GM21619 (cell line): ENCODE data around the gene RAMAC.
"Not testable (repeated sequence)": the region's sequence is repeated elsewhere in the genome, so short reads cannot be mapped to it uniquely, and the experiment has no call there.

Experiments used
- ATAC-seq: cut with Tn5 transposase; IDR thresholded peaks from one replicate; pipeline ENCODE4 v1.9.1; 2021; ENCODE audit not compliant: unreplicated experiment

The RAMAC gene

DNA sequence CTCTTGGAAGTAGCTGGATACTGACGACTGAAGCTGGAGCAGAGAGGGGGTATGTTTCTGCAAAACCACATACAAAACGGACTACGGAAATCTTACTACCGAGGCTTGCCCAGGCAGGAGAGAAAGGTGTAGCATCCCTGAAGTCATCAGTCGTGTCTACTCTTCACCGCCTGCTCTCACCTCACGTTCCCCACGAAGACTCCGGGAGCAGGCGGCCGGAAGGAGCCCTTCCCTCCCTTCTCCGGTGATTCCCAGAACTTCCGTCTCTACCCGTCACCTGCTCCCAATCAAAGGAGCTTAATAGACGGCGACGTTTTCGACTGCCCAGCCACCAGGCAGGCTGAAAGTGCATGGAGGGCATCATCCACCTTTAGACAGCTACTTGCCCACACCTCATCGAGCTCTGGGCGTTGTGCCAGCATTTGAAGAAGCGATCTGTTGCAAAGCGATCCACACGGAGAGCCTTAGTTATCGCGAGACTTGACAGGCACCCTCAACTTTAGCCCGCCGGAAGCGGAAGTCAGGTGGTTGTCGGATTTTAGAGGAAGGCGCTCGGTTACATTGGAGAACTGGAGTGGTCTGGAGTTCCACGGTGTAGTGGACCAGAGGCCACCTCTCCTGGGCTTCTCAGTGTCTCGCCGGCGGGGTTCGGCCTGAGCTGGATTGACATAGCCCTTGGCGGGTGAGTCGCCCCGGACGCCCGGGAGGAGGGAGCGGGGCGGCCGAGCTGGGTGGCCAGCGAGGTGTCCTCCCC, at the start of gene RAMAC:
TSS of gene RAMAC (plus strand) at position 523 of the 754 bp plus-strand sequence. CDS start 2,809 bp downstream, outside the sequence.
- peak; percentile 94 for ATAC-seq

DNA sequence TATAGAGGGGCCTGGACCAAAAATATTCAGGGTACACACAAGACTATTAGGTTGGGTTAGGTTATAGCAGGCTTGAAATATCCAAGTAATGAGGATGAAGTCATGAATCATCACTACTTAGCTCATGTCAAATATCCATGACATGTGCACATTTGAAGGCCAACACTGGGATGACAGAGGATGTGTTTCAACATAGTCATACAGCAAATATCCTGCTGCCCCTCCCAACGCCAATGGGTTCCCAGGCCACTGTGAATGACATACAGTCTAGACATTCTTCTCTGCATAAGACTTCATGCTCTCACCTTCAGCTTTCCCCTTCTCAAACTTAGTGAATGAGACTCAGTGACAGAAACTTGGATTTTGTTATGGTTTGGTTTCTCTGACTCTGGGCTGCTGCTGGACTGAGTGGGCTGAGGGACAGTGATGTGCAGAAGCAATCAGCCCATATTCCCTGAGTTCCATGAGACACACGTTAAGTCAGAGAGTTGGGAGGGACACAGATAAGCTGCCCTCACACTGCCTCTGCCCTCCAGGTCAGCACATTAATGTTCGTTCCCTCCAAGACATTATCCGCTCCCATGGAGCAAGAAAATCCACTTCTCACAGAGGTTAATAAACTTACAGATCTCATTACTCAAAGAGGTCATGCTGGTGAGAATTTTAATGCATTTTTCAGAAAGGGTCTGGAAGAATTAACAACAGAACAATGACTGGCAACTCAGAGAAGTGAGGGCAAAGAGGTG, 48.9 kb upstream of the RAMAC start:
- no peak for ATAC-seq

DNA sequence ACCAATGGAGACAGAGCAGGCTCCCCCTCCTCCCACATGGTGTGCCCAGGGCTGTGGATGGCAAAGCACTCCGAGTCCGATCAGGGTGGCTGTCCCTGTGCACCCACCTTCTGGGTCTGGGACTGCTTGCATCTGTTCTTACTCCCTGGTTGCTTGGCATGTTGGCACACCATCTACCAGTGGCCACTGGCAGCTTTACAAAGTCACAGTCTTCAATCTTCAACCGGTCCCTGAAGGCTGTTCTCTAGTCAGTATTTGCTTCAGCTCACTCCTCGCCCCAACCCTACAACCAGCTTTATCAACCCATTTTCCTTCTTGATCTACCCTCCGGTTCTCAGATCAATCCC, 48.3 kb upstream of the RAMAC start:
- ATAC-seq = no peak

- ATAC-seq = not testable (repeated sequence)
These were observed 46.3 kb upstream of the RAMAC start for GRCh38 chr15:82939678-82940077.

DNA sequence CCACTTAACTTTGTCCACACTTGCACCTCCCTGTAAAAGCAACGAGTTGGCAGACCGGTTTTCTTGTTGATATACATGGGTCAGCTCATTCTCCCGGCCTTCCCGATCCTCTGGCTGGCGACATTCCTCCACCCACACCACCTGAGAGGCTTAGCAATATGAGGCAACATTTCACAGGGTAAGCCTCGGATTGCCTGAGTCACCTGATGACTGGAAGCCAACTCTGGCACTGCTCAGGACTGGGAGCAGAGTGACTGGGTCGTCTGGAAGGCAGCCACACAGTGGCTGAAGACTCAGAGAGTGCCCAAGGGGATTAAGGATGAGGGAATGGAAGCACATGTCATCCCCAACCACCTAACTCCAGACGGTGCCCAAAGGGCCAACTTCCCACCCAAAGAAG, 43.3 kb upstream of the RAMAC start:
- no peak for ATAC-seq

DNA sequence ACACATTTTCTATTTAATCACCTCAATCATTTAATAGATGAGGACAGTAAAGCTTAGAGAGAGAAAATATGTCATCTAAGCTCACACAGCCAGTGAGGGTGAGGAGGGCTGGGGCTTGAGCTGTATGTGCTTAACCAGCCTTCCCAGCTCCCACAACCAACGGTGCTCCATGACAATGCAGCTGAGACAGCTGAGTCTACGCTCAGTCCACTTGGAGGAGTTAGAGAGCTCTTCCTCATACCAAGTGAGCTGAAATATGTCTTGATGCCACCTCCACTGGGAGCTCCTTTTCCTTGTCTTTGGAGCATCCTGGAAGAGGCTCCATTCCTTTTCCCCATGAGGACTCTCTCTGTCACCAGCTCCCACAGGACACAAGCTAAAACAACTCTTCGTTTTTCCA, 42.8 kb upstream of the RAMAC start:
- no peak for ATAC-seq

- ATAC-seq = no peak
These were observed 42.0 kb upstream of the RAMAC start for GRCh38 chr15:82944056-82944455.

- no peak for ATAC-seq
These were observed 41.2 kb upstream of the RAMAC start for GRCh38 chr15:82944821-82945220.

DNA sequence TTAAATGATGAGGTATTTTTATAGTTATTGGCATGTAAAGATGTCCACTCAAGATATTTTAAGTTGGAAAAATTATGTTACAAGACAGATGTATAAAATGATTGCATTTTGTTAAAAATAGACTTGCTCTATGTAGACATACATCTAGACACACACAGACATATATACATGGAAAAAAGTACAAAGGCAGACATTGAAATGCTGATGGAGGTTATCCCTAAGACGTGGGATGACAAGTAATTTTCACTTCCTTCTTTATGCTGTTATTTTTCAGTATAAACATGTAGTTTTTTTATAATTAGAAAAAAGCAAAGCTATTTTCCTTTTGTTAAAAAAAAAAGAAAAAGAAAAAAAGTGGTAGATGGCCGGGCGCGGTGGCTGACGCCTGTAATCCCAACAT, 40.7 kb upstream of the RAMAC start:
- ATAC-seq = no peak

- no peak for ATAC-seq
These were observed 39.8 kb upstream of the RAMAC start for GRCh38 chr15:82946155-82946701.

GRCh38 chr15:82950295-82950694, 35.7 kb upstream of the RAMAC start:
- ATAC-seq = no peak

DNA sequence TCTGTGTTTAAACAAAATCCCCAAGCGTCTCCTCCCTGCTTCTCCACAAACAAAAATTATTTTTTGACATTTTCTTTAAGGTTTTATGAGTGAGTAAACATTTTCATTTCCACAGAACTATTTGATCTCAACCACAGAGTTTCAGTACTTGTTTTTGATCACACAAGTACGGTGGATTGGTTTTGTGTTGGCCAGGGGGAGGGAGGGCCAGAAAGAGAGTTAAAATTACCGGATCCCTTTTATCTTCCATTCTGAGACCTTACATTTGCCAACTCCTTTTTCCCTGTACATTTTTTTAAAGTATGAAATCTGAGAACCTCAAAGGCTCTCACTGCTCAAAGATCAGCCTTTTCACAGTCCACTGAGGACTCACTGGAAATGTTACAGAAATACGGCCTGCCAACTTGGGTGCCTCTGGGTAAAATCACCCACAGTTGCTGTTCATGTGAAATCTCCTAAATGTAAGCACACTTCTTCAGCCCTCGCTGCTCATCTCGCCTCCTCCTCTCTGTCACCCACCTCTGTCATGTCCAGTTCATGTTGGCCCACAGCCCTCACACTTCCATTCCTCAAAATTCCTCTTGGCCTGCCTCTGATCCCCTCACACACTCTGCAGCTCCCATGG, 35.2 kb upstream of the RAMAC start:
- no peak for ATAC-seq

DNA sequence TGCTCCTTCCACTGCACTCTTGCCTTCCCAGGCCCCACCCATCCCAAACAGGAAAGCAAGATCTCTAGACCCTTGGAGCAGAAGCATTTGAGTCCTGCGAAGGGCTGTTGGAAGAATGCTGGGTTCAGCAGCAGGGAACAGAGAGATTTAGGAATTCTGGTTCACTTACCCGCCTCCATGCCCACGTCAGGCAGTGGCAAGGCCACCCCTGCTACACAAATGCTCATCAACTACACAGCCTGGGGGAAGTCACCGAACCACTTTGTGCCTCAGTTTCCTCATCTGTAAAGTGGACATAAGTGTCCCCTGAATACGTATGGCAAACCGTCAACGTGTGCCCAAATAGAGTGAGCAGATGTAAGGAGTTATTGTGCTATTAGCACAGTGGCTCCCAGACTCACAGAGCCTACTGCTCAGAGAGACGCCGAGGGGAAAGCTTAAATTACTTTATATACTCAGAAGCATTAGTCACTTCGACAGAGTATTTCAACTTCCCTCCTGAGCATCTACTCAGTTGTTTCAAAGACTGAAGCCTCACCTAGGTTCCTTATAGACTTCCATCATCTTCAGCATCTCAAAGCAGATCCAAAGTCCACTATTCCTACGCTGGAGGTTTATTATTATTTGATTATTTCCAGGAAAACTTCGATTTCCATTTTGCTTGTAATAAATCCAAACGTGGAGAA, 34.4 kb upstream of the RAMAC start:
- ATAC-seq = no peak

GRCh38 chr15:82952158-82953081, 33.6 kb upstream of the RAMAC start, which contains the start of gene HOMER2:
HOMER2 (minus strand) TSS chr15:82952720; CDS start chr15:82952535, 185 bp downstream.
- ATAC-seq = no peak

GRCh38 chr15:82958638-82959037, 27.4 kb upstream of the RAMAC start:
- ATAC-seq = no peak

GRCh38 chr15:82959423-82959822, 26.6 kb upstream of the RAMAC start:
- no peak for ATAC-seq

DNA sequence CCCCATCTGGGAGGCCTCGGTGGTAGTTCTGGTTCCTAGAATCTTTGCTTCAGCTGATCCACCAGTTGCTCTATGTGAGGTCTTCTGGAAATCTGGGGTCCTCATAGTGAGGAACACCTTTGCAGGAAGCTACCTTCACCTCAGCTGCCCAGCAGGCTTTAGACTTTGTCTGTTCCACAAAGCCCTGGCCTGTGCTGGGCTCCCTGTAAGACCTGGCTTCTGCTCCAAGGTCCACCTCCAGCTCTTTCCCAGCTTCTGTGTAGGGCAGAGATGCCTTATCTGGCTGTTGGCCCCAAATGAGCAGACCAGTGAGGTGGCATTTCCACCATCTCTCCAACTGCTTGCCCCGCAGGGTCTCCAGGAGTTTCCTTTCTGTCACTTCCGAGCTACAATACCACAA, 25.2 kb upstream of the RAMAC start:
- ATAC-seq = no peak

GRCh38 chr15:82963471-82964341, 22.3 kb upstream of the RAMAC start:
- ATAC-seq = no peak

DNA sequence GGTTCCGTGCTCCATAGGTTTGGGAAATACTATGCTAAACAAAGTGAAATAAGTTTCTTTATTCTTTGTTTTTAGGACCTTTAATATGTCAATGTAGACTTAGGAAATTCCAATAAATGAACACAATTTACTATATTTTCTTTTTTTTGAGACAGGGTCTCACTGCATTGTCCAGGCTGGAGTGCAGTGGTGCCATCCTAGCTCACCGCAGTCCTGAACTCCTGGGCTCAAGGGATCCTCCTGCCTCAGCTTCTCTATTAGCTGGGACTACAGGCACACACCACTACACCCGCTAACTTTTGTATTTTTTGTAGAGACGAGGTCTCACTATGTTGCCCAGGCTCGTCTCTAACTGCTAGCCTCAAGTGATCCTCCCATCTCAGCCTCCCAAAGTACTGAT, 21.1 kb upstream of the RAMAC start:
- ATAC-seq = no peak
